Heart right ventricle (tissue), 16 donors: ENCODE results near the gene ATG4C. TPM values are rescaled to one million over a fixed set of nuclear protein-coding genes. Genes with fewer than 3 reads are reported as not detected.

ENCODE experiments used
- ATAC-seq, 8 donors: fragments of 200-7000 bp; cut with Tn5 transposase; one replicate each; pipeline ENCODE4 v1.9.1; 2020; ENCODE audit warnings: mild to moderate bottlenecking in 8 of 8, moderate library complexity in 8 of 8, moderate number of reproducible peaks in 1 of 8
- DNase-seq, 2 donors: peaks; one replicate each; pipeline ENCODE4 v3.0.0-alpha.2; 2020
- H3K27ac ChIP-seq, 10 donors: fragments of 200-600 bp; sonication (generic) in 2 of 10; one replicate each; pipeline versions ENCODE4 v1.5.0 to v1.8.0; 2020 to 2022; ENCODE audit warnings: mild to moderate bottlenecking in 3 of 10
- H3K27me3 ChIP-seq, 7 donors: fragments of 200-600 bp; one replicate each; pipeline ENCODE4 v1.8.0; 2021 to 2022; ENCODE audit warnings: mild to moderate bottlenecking in 2 of 7
- H3K36me3 ChIP-seq, 9 donors: fragments of 200-600 bp; sonication (generic) in 1 of 9; one replicate each; pipeline versions ENCODE4 v1.5.0 to v1.8.0; 2020 to 2022; ENCODE audit warnings: mild to moderate bottlenecking in 2 of 9
- H3K4me1 ChIP-seq, 9 donors: fragments of 200-600 bp; sonication (generic) in 1 of 9; one replicate each; pipeline versions ENCODE4 v1.5.0 to v1.8.0; 2020 to 2022; ENCODE audit warnings: mild to moderate bottlenecking in 4 of 9
- H3K4me3 ChIP-seq, 10 donors: fragments of 200-600 bp; sonication (generic) in 2 of 10; one replicate each; pipeline versions ENCODE4 v1.5.0 to v1.8.0; 2020 to 2022; ENCODE audit warnings: mild to moderate bottlenecking in 7 of 10, moderate library complexity in 2 of 10
- H3K9me3 ChIP-seq, 11 donors: fragments of 200-600 bp in 10 of 11; sonication (generic) in 2 of 11; one replicate each; pipeline versions ENCODE4 v1.5.0 to v1.8.0; 2013 to 2022; ENCODE audit warnings: mild to moderate bottlenecking in 2 of 11, control low read depth in 1 of 11, moderate library complexity in 1 of 11
- CTCF ChIP-seq, 9 donors: fragments of 200-600 bp; sonication (generic) in 2 of 9; IDR thresholded peaks; one replicate each; pipeline versions ENCODE4 v1.5.0 to v1.8.0; 2021 to 2022; ENCODE audit warnings: antibody characterized with exemption in 9 of 9, mild to moderate bottlenecking in 5 of 9, moderate library complexity in 1 of 9
- WGBS, 2 donors: extraction: QIAGEN DNeasy Blood & Tissue Kit; methylation state at CpG; one replicate each; pipeline ENCODE4 v1.1.7; 2013; ENCODE audit warnings: inconsistent platforms in 1 of 2; 5-methylcytosine and 5-hydroxymethylcytosine counted together
- intact Hi-C, 10 donors: fragments of 100-400 bp; cut with DNase I; formaldehyde crosslinking; loops; one replicate each; pipeline versions ENCODE4 v1.11.1 to v1.14.2; 2022
- polyA plus RNA-seq, 2 donors: library from polyadenylated mRNA; stranded (reverse); fragments of 200-250 nt; gene quantifications; one replicate each; pipeline ENCODE4 v1.2.3, GENCODE V29; 2013
- total RNA-seq, 10 donors: library from RNA; stranded (reverse); fragmentation: NEBNext Ultra II Directional in 3 of 10; extraction: Animal tissue kit (Norgen Biotek cat#: 25700) in 3 of 10; gene quantifications; one replicate each; pipeline versions ENCODE4 v1.2.1 to v1.2.4, GENCODE V29; 2021 to 2023
- donor health status: Arrhythmogenic right ventricular cardiomyopathy.
- donor health status: ischemic (EF 13 %, LVEDD 7.1; RV severe dilation, severe dysfunction).
- donor health status: healthy with polysubstance abuse.
- donor health status: DM: no; HTN: yes; CAD: no.
- donor health status: DM: no; HTN: no; CAD: no.
- donor health status: ischemic (EF 25% LVEDD 6.9; RV normal size, moderate dysfunction).
- donor health status: ischemic (EF 25% LVEDD 5.7; RV mildly dilated, moderate dysfunction).
- donor health status: healthy.
- donor health status: DM: yes; HTN: yes; CAD: no.
- donor health status: Ischemic cardiomyopathy.
- donor health status: ischemic (EF 35%, LVEDD 5.7; RV mildly dilated, moderate dysfunction).
- donor health status: nonischemic (EF 11% LVEDD 7.7; RV severe dilation, severe dysfunction).
- donor health status: DM: yes; HTN: yes; CAD: no.
- donor health status: PGD.
- donor health status: ischemic (EF 29% LVEDD 5.4; RV normal size, mild dysfunction).
- donor health status: nonischemic (EF 23%, LVEDD 6.1; RV moderate dilation, normal function).

The ATG4C gene
- total and polyA plus RNA-seq, 12 donors: 4.2 to 17.9 (median 8.7) TPM

- no peak for ATAC-seq
- no peak for TF ChIP-seq CTCF (IDR thresholded peaks at IDR 0.05)
- 91 to 95% methylated on average over 3 of the region's 3 CpGs for WGBS, 2 donors
Observed at GRCh38 chr1:62800281-62800680, 16.3 kb downstream of the ATG4C start.

GRCh38 chr1:62800825-62801306 is 16.9 kb downstream of the ATG4C start:
- TF ChIP-seq CTCF (IDR thresholded peaks at IDR 0.05): no peak
- Histone ChIP-seq H3K4me3 (no peak overlapping the region), H3K4me1 (peaks cover 0 to 19% (median 0%) of the 10 kb centered on the region in 9 donors), H3K27ac (peak overlapping the region in 1 of 10 donors; percentile 45), H3K9me3 (no peaks in the 10 kb centered on the region), H3K27me3 (no peaks in the 10 kb centered on the region), H3K36me3 (peaks cover 0 to 19% (median 0%) of the 10 kb centered on the region in 9 donors)
- 79 to 82% methylated on average over 3 of the region's 3 CpGs for WGBS, 2 donors
- ATAC-seq (peak in 3 of 8 donors; percentile 55 to 65 (median 55)), DNase-seq (no peak)
- intact Hi-C loops: no loop called here

More at GRCh38 chr1:62800281-62800680, 16.3 kb downstream of the ATG4C start:
- Histone ChIP-seq H3K4me3 (no peak overlapping the region), H3K36me3 (peaks cover 0 to 14% (median 0%) of the 10 kb centered on the region in 9 donors), H3K4me1 (peaks cover 0 to 23% (median 0%) of the 10 kb centered on the region in 9 donors), H3K9me3 (no peaks in the 10 kb centered on the region), H3K27me3 (no peaks in the 10 kb centered on the region), H3K27ac (peak overlapping the region in 1 of 10 donors; percentile 45)
- intact Hi-C loops: no loop called here
- no peak for DNase-seq

GRCh38 chr1:62809788-62810187 is 25.9 kb downstream of the ATG4C start:
- H3K27me3 ChIP-seq: no peaks in the 10 kb centered on the region
- TF ChIP-seq CTCF (IDR thresholded peaks at IDR 0.05): no peak
- H3K4me1 ChIP-seq: no peaks in the 10 kb centered on the region
- no peak for DNase-seq
- intact Hi-C loops: no loop called here
- ATAC-seq: no peak
- H3K36me3 ChIP-seq: peaks cover 0 to 58% (median 0%) of the 10 kb centered on the region in 9 donors
- WGBS, 2 donors: 98% methylated on average over 3 of the region's 3 CpGs
- peaks cover 0 to 5% (median 0%) of the 10 kb centered on the region in 11 donors for H3K9me3 ChIP-seq
- no peak overlapping the region for H3K27ac ChIP-seq
- H3K4me3 ChIP-seq: no peak overlapping the region

GRCh38 chr1:62810420-62811274 is 26.7 kb downstream of the ATG4C start:
- no peak for DNase-seq
- ATAC-seq: no peak
- Histone ChIP-seq H3K27ac (no peak overlapping the region), H3K4me3 (no peak overlapping the region), H3K4me1 (no peaks in the 10 kb centered on the region), H3K36me3 (peaks cover 0 to 60% (median 0%) of the 10 kb centered on the region in 9 donors), H3K27me3 (no peaks in the 10 kb centered on the region), H3K9me3 (peaks cover 0 to 5% (median 0%) of the 10 kb centered on the region in 11 donors)
- WGBS, 2 donors: 93 to 95% methylated on average over 6 of the region's 6 CpGs
- intact Hi-C loops: no loop called here
- no peak for TF ChIP-seq CTCF (IDR thresholded peaks at IDR 0.05)
